H1 (cell line): ENCODE measurements around the gene MAD2L1BP. TPM values are rescaled to one million over a fixed set of nuclear protein-coding genes. Genes with fewer than 3 reads are reported as not detected.

Source experiments
- CTCF ChIA-PET: fragments of 300-600 bp; sonication (Branson Sonifier 250); formaldehyde crosslinking; loops from one replicate; lab custom pipeline; 2021; ENCODE audit not compliant: partially characterized antibody; lab: Charles Lee
- POLR2A ChIA-PET: fragments of 300-600 bp; sonication (Branson Sonifier 250); formaldehyde crosslinking; loops from one replicate; lab custom pipeline; 2021; ENCODE audit warnings: inconsistent platforms; ENCODE audit not compliant: partially characterized antibody; lab: Charles Lee
- DNase-seq, 2 experiments: peaks; one replicate each; pipeline versions ENCODE4 v3.0.0 to v3.0.0-alpha.2; 2010 to 2022; ENCODE audit warnings: low spot score in 2 of 2, low read depth in 1 of 2, mixed read lengths in 1 of 2
- FAIRE-seq: peaks from 2 replicates; lab custom pipeline; 2011; peaks lifted over from hg19 to GRCh38; lab: Jason Lieb, UNC
- H2AFZ ChIP-seq: 2 replicates; pipeline ENCODE4 v1.8.1; 2012; ENCODE audit warnings: low read length, inconsistent platforms
- H2AK5ac ChIP-seq: 2 replicates; pipeline ENCODE4 v1.6.1; 2013; ENCODE audit warnings: low read depth, low read length
- H2BK120ac ChIP-seq: replicated peaks from 2 replicates; pipeline ENCODE3; 2013; ENCODE audit warnings: low read depth, low read length, inconsistent platforms
- H2BK12ac ChIP-seq: 2 replicates; pipeline ENCODE4 v1.6.1; 2013; ENCODE audit warnings: low read depth, low read length
- H2BK15ac ChIP-seq: 2 replicates; pipeline ENCODE4 v1.6.1; 2013; ENCODE audit warnings: low read length
- H2BK20ac ChIP-seq: 2 replicates; pipeline ENCODE4 v1.6.1; 2013; ENCODE audit warnings: low read length
- H2BK5ac ChIP-seq: 2 replicates; pipeline ENCODE4 v1.6.1; 2013; ENCODE audit warnings: low read depth, low read length
- H3K14ac ChIP-seq: 2 replicates; pipeline ENCODE4 v1.6.1; 2013; ENCODE audit warnings: inconsistent platforms; ENCODE audit not compliant: insufficient read length
- H3K18ac ChIP-seq: 2 replicates; pipeline ENCODE4 v1.6.1; 2013; ENCODE audit warnings: low read length; ENCODE audit errors: extremely low read depth
- H3K23ac ChIP-seq: 2 replicates; pipeline ENCODE4 v1.6.1; 2013; ENCODE audit warnings: inconsistent platforms; ENCODE audit not compliant: insufficient read length
- H3K23me2 ChIP-seq: 2 replicates; pipeline ENCODE4 v1.6.1; 2013; ENCODE audit warnings: low read depth, low read length
- H3K27ac ChIP-seq: 2 replicates; pipeline ENCODE4 v1.6.1; 2011; ENCODE audit warnings: low read depth, low read length, inconsistent platforms
- H3K27me3 ChIP-seq, 4 experiments: replicated peaks in 1 of 4; 1 replicate in 1 of 4; 2 replicates in 3 of 4; pipeline versions ENCODE4 v1.6.1 to v1.8.1; 2011 to 2013; ENCODE audit warnings: low read length in 3 of 4, mild to moderate bottlenecking in 3 of 4, inconsistent platforms in 2 of 4, mixed read lengths in 2 of 4, moderate library complexity in 1 of 4; ENCODE audit not compliant: control insufficient read depth in 3 of 4, insufficient read depth in 3 of 4; ENCODE audit errors: extremely low read depth in 1 of 4
- H3K36me3 ChIP-seq, 4 experiments: 2 replicates each; pipeline versions ENCODE4 v1.6.1 to v1.8.1; 2011 to 2013; ENCODE audit warnings: mild to moderate bottlenecking in 4 of 4, low read length in 3 of 4, moderate library complexity in 2 of 4, control low read depth in 1 of 4, inconsistent platforms in 1 of 4; ENCODE audit not compliant: insufficient read depth in 4 of 4, control insufficient read depth in 2 of 4
- H3K4ac ChIP-seq: replicated peaks from 2 replicates; pipeline ENCODE3; 2013; ENCODE audit warnings: low read length, low read depth, mixed read lengths, inconsistent platforms; ENCODE audit not compliant: insufficient read length
- H3K4me1 ChIP-seq, 4 experiments: replicated peaks in 1 of 4; 1 replicate in 1 of 4; 2 replicates in 3 of 4; pipeline versions ENCODE4 v1.6.1 to v1.8.1; 2011 to 2013; ENCODE audit warnings: low read length in 3 of 4, inconsistent platforms in 2 of 4, mixed read lengths in 1 of 4; ENCODE audit not compliant: insufficient read depth in 4 of 4, control insufficient read depth in 3 of 4
- H3K4me2 ChIP-seq, 2 experiments: 2 replicates each; pipeline versions ENCODE4 v1.6.1 to v1.8.1; 2011 to 2013; ENCODE audit warnings: low read depth in 2 of 2, low read length in 2 of 2, control low read depth in 1 of 2, inconsistent platforms in 1 of 2, mild to moderate bottlenecking in 1 of 2; ENCODE audit not compliant: insufficient read depth in 1 of 2
- H3K4me3 ChIP-seq, 4 experiments: fragments of 200-600, 300-600 bp in 1 of 4; sonication (generic), shearing (Covaris generic), sonication (Bioruptor Twin) in 1 of 4; 2 replicates each; pipeline versions ENCODE4 v1.5.1 to v1.8.1; 2011 to 2016; ENCODE audit warnings: low read length in 4 of 4, low read depth in 3 of 4, control low read depth in 2 of 4, inconsistent platforms in 2 of 4, mild to moderate bottlenecking in 2 of 4, mixed read lengths in 1 of 4, moderate library complexity in 1 of 4; ENCODE audit not compliant: insufficient read depth in 2 of 4; ENCODE audit errors: extremely low read depth in 1 of 4
- H3K56ac ChIP-seq: replicated peaks from 2 replicates; pipeline ENCODE3; 2013; ENCODE audit warnings: low read depth, mild to moderate bottlenecking, mixed read lengths, low read length, inconsistent platforms; ENCODE audit not compliant: insufficient read length
- H3K79me1 ChIP-seq: 2 replicates; pipeline ENCODE4 v1.6.1; 2013; ENCODE audit warnings: low read depth, low read length, control low read depth
- H3K79me2 ChIP-seq, 2 experiments: 2 replicates each; pipeline versions ENCODE4 v1.6.1 to v1.8.1; 2012 to 2013; ENCODE audit warnings: low read length in 2 of 2, mild to moderate bottlenecking in 2 of 2, inconsistent platforms in 1 of 2; ENCODE audit not compliant: insufficient read depth in 2 of 2, control insufficient read depth in 1 of 2
- H3K9ac ChIP-seq, 4 experiments: replicated peaks in 1 of 4; 1 replicate in 1 of 4; 2 replicates in 3 of 4; pipeline versions ENCODE4 v1.6.1 to v1.8.1; 2011 to 2013; ENCODE audit warnings: low read depth in 3 of 4, low read length in 3 of 4, control low read depth in 2 of 4, mild to moderate bottlenecking in 2 of 4, moderate library complexity in 2 of 4, inconsistent platforms in 1 of 4; ENCODE audit errors: extremely low read depth in 1 of 4
- H3K9me3 ChIP-seq, 2 experiments: 2 replicates each; pipeline versions ENCODE4 v1.6.1 to v1.8.1; 2012 to 2013; ENCODE audit warnings: mild to moderate bottlenecking in 2 of 2, moderate library complexity in 2 of 2, control low read depth in 1 of 2, inconsistent platforms in 1 of 2, low read depth in 1 of 2, low read length in 1 of 2, mixed read lengths in 1 of 2; ENCODE audit not compliant: insufficient read depth in 2 of 2
- H4K20me1 ChIP-seq, 2 experiments: replicated peaks in 1 of 2; 2 replicates each; pipeline versions ENCODE3 to v1.8.1; 2011 to 2013; ENCODE audit warnings: inconsistent platforms in 2 of 2, low read length in 2 of 2, mild to moderate bottlenecking in 1 of 2; ENCODE audit not compliant: insufficient read depth in 2 of 2, control insufficient read depth in 1 of 2
- H4K5ac ChIP-seq: 2 replicates; pipeline ENCODE4 v1.6.1; 2013; ENCODE audit warnings: low read length, low read depth, mixed read lengths, inconsistent platforms; ENCODE audit not compliant: insufficient read length
- H4K8ac ChIP-seq: 2 replicates; pipeline ENCODE4 v1.8.0; 2013; ENCODE audit warnings: mild to moderate bottlenecking, moderate library complexity, low read length, inconsistent platforms; ENCODE audit not compliant: insufficient read depth; ENCODE audit errors: extremely low read depth
- H4K91ac ChIP-seq: replicated peaks from 2 replicates; pipeline ENCODE3; 2013; ENCODE audit warnings: low read length, mixed read lengths, inconsistent platforms; ENCODE audit not compliant: insufficient read length
- WGBS, 2 experiments: shearing (Covaris generic) in 1 of 2; methylation state at CpG; one replicate each; pipeline versions ENCODE4 v1.1.6 to v1.1.7; 2013 to 2015; ENCODE audit warnings: low lambda C conversion rate in 2 of 2, mixed read lengths in 2 of 2, inconsistent platforms in 1 of 2, low coverage in 1 of 2, missing lambda C conversion rate in 1 of 2; ENCODE audit not compliant: insufficient replicate concordance in 2 of 2, insufficient coverage in 1 of 2, insufficient read length in 1 of 2; ENCODE audit errors: extremely low coverage in 1 of 2, missing lambda C conversion rate in 1 of 2; 5-methylcytosine and 5-hydroxymethylcytosine counted together
- polyA plus RNA-seq, 7 experiments: library from polyadenylated mRNA; depleted of rRNA in 3 of 7; stranded (reverse) in 5 of 7; unstranded in 2 of 7; fragments of >200 nt in 5 of 7; fragments of 200-250 nt in 2 of 7; gene quantifications; 1 replicate in 5 of 7; 2 replicates in 1 of 7; 4 replicates in 1 of 7; pipeline versions ENCODE4 v1.2.1 to v1.2.3, GENCODE V29; 2011 to 2013; ENCODE audit warnings: missing spikeins in 2 of 7, mixed read lengths in 2 of 7
- total RNA-seq: library from RNA; stranded (reverse); fragmentation: NEBNext Ultra II Directional; extraction: Animal tissue kit (Norgen Biotek cat#: 25700); gene quantifications from 2 replicates; pipeline ENCODE4 v1.2.1, GENCODE V29; 2021

Gene MAD2L1BP
- total and polyA plus RNA-seq, 2 of the 8 experiments (the other 6 are each of a cell fraction or from before 2014, with no cell fraction given): 35.5 to 70.0 TPM

- Histone ChIP-seq H3K23ac (no peak overlapping the region), H2BK120ac (no peak overlapping the region), H3K56ac (no peak overlapping the region), H3K4me1 (0 out of 7 replicates have a peak, but pooled peaks cover 0 to 5% (median 0%) of the 10 kb centered on the region in 4 experiments), H3K4me3 (no peak overlapping the region), H3K9me3 (no peaks in the 10 kb centered on the region), H3K14ac (no peak overlapping the region), H4K91ac (no peak overlapping the region), H3K9ac (no peak overlapping the region), H2BK20ac (no peak overlapping the region), H3K27ac (no peak overlapping the region), H4K8ac (no peak overlapping the region), H2AK5ac (no peak overlapping the region), H3K4ac (no peak overlapping the region), H3K79me2 (peaks cover 4 to 47% of the 10 kb centered on the region in 2 experiments), H2BK12ac (no peak overlapping the region), H3K79me1 (peaks cover 23% of the 10 kb centered on the region), H3K27me3 (no peaks in the 10 kb centered on the region), H2BK5ac (no peak overlapping the region), H4K5ac (no peak overlapping the region), H2AFZ (no peak overlapping the region), H3K4me2 (no peak overlapping the region), H3K23me2 (no peaks in the 10 kb centered on the region), H4K20me1 (peaks cover 7 to 26% of the 10 kb centered on the region in 2 experiments), H2BK15ac (no peak overlapping the region), H3K18ac (no peak overlapping the region), H3K36me3 (peaks cover 22 to 41% (median 33%) of the 10 kb centered on the region in 4 experiments)
- no peak for FAIRE-seq
- WGBS, 2 experiments: 92% methylated on average over 11 of the region's 11 CpGs; no CpG with 5 or more reads in 1 of the 2 experiments
- DNase-seq: no peak
- ChIA-PET POLR2A (interaction anchor here (0.9 to 2.5 kb wide), 4 partner anchors 10 to 94 kb away, joined by 3 to 11 read pairs (median 6); partner anchors contain the start of gene GTPBP2), CTCF (interaction anchor here (1.5 to 5.2 kb wide), 3 partner anchors 12 to 331 kb away, joined by 3 to 58 read pairs (median 3); no protein-coding TSS in a partner anchor)
Observed at GRCh38 chr6:43680308-43681200, 44.9 kb downstream of the MAD2L1BP start.
